ENCODE data around the gene CPXM2.

Gene CPXM2

GRCh38 chr10:123859653-123860050, 32.0 kb downstream of the CPXM2 start:
- H3K36me3 ChIP-seq: no peaks in the 10 kb centered on the region
- peak overlapping the region in 9 of 11 experiments; percentile 35 to 94 (median 79); a peak in 19 of 22 replicates for H3K4me2 ChIP-seq
- H3K4me1 ChIP-seq: peaks cover 5 to 54% (median 35%) of the 10 kb centered on the region in 10 experiments; a peak in 18 of 20 replicates
- peaks cover 0 to 11% (median 0%) of the 10 kb centered on the region in 11 experiments; a peak in 1 of 22 replicates for H3K27me3 ChIP-seq
- no peaks in the 10 kb centered on the region for H3K9me3 ChIP-seq (replicated peaks in 1 of 11)
- H3K9ac ChIP-seq: no peak overlapping the region
- H3K4me3 ChIP-seq: no peak overlapping the region
- H3K27ac ChIP-seq: no peak overlapping the region
- H4K20me1 ChIP-seq: no peaks in the 10 kb centered on the region; a peak in 1 of 22 replicates
- no peak for TF ChIP-seq Cebpa-rat (IDR thresholded peaks at IDR 0.05)

GRCh38 chr10:123858907-123859652, 32.5 kb downstream of the CPXM2 start:
- Histone ChIP-seq H3K4me1 (peaks cover 5 to 54% (median 35%) of the 10 kb centered on the region in 10 experiments; a peak in 18 of 20 replicates), H3K27ac (no peak overlapping the region), H4K20me1 (no peaks in the 10 kb centered on the region; a peak in 1 of 22 replicates), H3K4me3 (no peak overlapping the region; a peak in 1 of 20 replicates), H3K27me3 (peaks cover 0 to 11% (median 0%) of the 10 kb centered on the region in 11 experiments; a peak in 1 of 22 replicates), H3K9me3 (replicated peaks in 1 of 11) (no peaks in the 10 kb centered on the region), H3K36me3 (no peaks in the 10 kb centered on the region), H3K9ac (peak overlapping the region in 1 of 11 experiments; percentile 14; a peak in 3 of 22 replicates), H3K4me2 (peak overlapping the region in 10 of 11 experiments; percentile 26 to 94 (median 78); a peak in 19 of 22 replicates)
- TF ChIP-seq Cebpa-rat (IDR thresholded peaks at IDR 0.05): no peak

GRCh38 chr10:123858077-123858681, 33.4 kb downstream of the CPXM2 start:
- TF ChIP-seq Cebpa-rat (IDR thresholded peaks at IDR 0.05): no peak
- no peak overlapping the region for H3K4me3 ChIP-seq
- H3K4me1 ChIP-seq: peaks cover 5 to 61% (median 35%) of the 10 kb centered on the region in 10 experiments; a peak in 18 of 20 replicates
- H3K9ac ChIP-seq: no peak overlapping the region
- no peaks in the 10 kb centered on the region; a peak in 1 of 22 replicates for H4K20me1 ChIP-seq
- no peak overlapping the region for H3K27ac ChIP-seq
- H3K4me2 ChIP-seq: peak overlapping the region in 9 of 11 experiments; percentile 35 to 94 (median 79); a peak in 17 of 22 replicates
- H3K36me3 ChIP-seq: no peaks in the 10 kb centered on the region
- peaks cover 0 to 11% (median 0%) of the 10 kb centered on the region in 11 experiments; a peak in 1 of 22 replicates for H3K27me3 ChIP-seq
- H3K9me3 ChIP-seq (replicated peaks in 1 of 11): peaks cover 0 to under 1% (median 0%) of the 10 kb centered on the region in 11 experiments; a peak in 3 of 22 replicates

- TF ChIP-seq Cebpa-rat (IDR thresholded peaks at IDR 0.05): no peak
- Histone ChIP-seq H3K27ac (no peak overlapping the region), H3K4me1 (peaks cover 5 to 61% (median 35%) of the 10 kb centered on the region in 10 experiments; a peak in 18 of 20 replicates), H3K9ac (no peak overlapping the region), H3K27me3 (peaks cover 0 to 11% (median 0%) of the 10 kb centered on the region in 11 experiments; a peak in 1 of 22 replicates), H4K20me1 (no peaks in the 10 kb centered on the region; a peak in 1 of 22 replicates), H3K4me3 (no peak overlapping the region), H3K9me3 (replicated peaks in 1 of 11) (peaks cover 0 to 6% (median 5%) of the 10 kb centered on the region in 11 experiments; a peak in 12 of 22 replicates), H3K4me2 (peak overlapping the region in 8 of 11 experiments; percentile 53 to 94 (median 80); a peak in 14 of 22 replicates), H3K36me3 (no peaks in the 10 kb centered on the region)
Observed at GRCh38 chr10:123857616-123858015, 34.0 kb downstream of the CPXM2 start.

- Histone ChIP-seq H3K4me1 (peaks cover 5 to 58% (median 35%) of the 10 kb centered on the region in 10 experiments; a peak in 18 of 20 replicates), H4K20me1 (no peaks in the 10 kb centered on the region), H3K9me3 (replicated peaks in 1 of 11) (peaks cover 4 to 30% (median 20%) of the 10 kb centered on the region in 11 experiments; a peak in 18 of 22 replicates), H3K27ac (no peak overlapping the region), H3K27me3 (peaks cover 0 to 11% (median 0%) of the 10 kb centered on the region in 11 experiments; a peak in 1 of 22 replicates), H3K36me3 (no peaks in the 10 kb centered on the region), H3K4me3 (no peak overlapping the region), H3K4me2 (peak overlapping the region in 4 of 11 experiments; percentile 1 to 30 (median 24); a peak in 7 of 22 replicates), H3K9ac (no peak overlapping the region)
- TF ChIP-seq Cebpa-rat (IDR thresholded peaks at IDR 0.05): no peak
Observed at GRCh38 chr10:123855008-123855684, 36.5 kb downstream of the CPXM2 start.

- Histone ChIP-seq H3K4me1 (peaks cover 6 to 58% (median 35%) of the 10 kb centered on the region in 10 experiments), H3K9me3 (replicated peaks in 1 of 11) (peaks cover 4 to 36% (median 23%) of the 10 kb centered on the region in 11 experiments; a peak in 18 of 22 replicates), H3K36me3 (no peaks in the 10 kb centered on the region), H3K4me3 (no peak overlapping the region), H3K4me2 (no peak overlapping the region), H3K9ac (no peak overlapping the region), H3K27me3 (peaks cover 0 to 10% (median 0%) of the 10 kb centered on the region in 11 experiments; a peak in 1 of 22 replicates), H4K20me1 (no peaks in the 10 kb centered on the region), H3K27ac (no peak overlapping the region)
- TF ChIP-seq Cebpa-rat (IDR thresholded peaks at IDR 0.05): no peak
Observed at GRCh38 chr10:123854498-123854897, 37.1 kb downstream of the CPXM2 start.

GRCh38 chr10:123854003-123854402, 37.6 kb downstream of the CPXM2 start:
- Histone ChIP-seq H3K27me3 (peaks cover 0 to 6% (median 0%) of the 10 kb centered on the region in 11 experiments; a peak in 1 of 22 replicates), H3K36me3 (no peaks in the 10 kb centered on the region), H3K27ac (no peak overlapping the region), H3K9ac (no peak overlapping the region), H4K20me1 (no peaks in the 10 kb centered on the region), H3K9me3 (replicated peaks in 1 of 11) (peaks cover 4 to 36% (median 23%) of the 10 kb centered on the region in 11 experiments; a peak in 18 of 22 replicates), H3K4me3 (no peak overlapping the region), H3K4me1 (peaks cover 8 to 58% (median 35%) of the 10 kb centered on the region in 10 experiments), H3K4me2 (peak overlapping the region in 4 of 11 experiments; percentile 12 to 41 (median 24); a peak in 3 of 22 replicates)
- TF ChIP-seq Cebpa-rat (IDR thresholded peaks at IDR 0.05): no peak

- Histone ChIP-seq H3K4me1 (peaks cover 11 to 56% (median 26%) of the 10 kb centered on the region in 10 experiments), H3K9me3 (replicated peaks in 1 of 11) (peaks cover 4 to 36% (median 23%) of the 10 kb centered on the region in 11 experiments; a peak in 18 of 22 replicates), H3K36me3 (no peaks in the 10 kb centered on the region), H4K20me1 (no peaks in the 10 kb centered on the region), H3K27me3 (no peaks in the 10 kb centered on the region), H3K4me3 (no peak overlapping the region), H3K27ac (no peak overlapping the region), H3K9ac (no peak overlapping the region), H3K4me2 (no peak overlapping the region)
- TF ChIP-seq Cebpa-rat (IDR thresholded peaks at IDR 0.05): no peak
Observed at GRCh38 chr10:123852411-123852951, 39.1 kb downstream of the CPXM2 start.
